OCI-LY1 (cell line): ENCODE results near the gene DCTN4.

Experiments
- CTCF ChIP-seq: fragments of 200-600 bp; sonication (generic), shearing (Covaris generic); IDR thresholded peaks from 2 replicates; pipeline ENCODE4 v1.5.1; 2017; ENCODE audit warnings: mild to moderate bottlenecking, antibody characterized with exemption, low read length, moderate library complexity, mixed read lengths
- EZH2 ChIP-seq: fragments of 200-600 bp; sonication (generic), shearing (Covaris generic); IDR thresholded peaks from 2 replicates; pipeline ENCODE4 v1.8.0; 2017; ENCODE audit warnings: borderline replicate concordance, mixed run types, mild to moderate bottlenecking, antibody characterized with exemption, low read length, moderate library complexity, mixed read lengths

DNA sequence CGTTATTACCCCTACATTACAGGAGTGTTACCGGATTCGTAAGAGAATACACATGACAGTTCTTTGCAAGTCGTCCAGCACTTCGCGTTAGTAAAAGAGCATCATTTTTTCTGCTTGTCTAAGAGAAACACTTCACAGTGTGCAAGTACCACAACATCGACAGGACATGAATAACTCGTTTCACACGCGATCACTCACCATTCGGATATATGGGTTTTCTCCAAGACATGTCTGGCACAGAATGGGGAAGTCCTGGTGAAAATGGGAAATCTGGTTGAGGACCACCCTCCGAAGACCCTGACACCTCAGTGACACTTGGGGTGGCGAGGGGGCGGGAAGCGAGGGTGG, 58.6 kb downstream of the DCTN4 start:
- TF ChIP-seq CTCF (no peak), EZH2 (no peak)
